Testis (tissue), 2 donors: ENCODE data around the gene HAPSTR1.

Source experiments
- POLR2A ChIP-seq: fragments of 450-650 bp; IDR thresholded peaks from one replicate; pipeline ENCODE4 v1.6.1; 2017; ENCODE audit warnings: antibody characterized with exemption, mild to moderate bottlenecking, moderate library complexity
- TF ChIP-seq, protein P1 (sequence below), 3 experiments: fragments of 450-650 bp in 2 of 3; fragments of 200-600 bp in 1 of 3; sonication (generic) in 1 of 3; IDR thresholded peaks; one replicate each; pipeline ENCODE4 v1.5.1; 2016 to 2019; ENCODE audit warnings: antibody characterized with exemption in 3 of 3, mild to moderate bottlenecking in 2 of 3, moderate library complexity in 1 of 3

DNA sequence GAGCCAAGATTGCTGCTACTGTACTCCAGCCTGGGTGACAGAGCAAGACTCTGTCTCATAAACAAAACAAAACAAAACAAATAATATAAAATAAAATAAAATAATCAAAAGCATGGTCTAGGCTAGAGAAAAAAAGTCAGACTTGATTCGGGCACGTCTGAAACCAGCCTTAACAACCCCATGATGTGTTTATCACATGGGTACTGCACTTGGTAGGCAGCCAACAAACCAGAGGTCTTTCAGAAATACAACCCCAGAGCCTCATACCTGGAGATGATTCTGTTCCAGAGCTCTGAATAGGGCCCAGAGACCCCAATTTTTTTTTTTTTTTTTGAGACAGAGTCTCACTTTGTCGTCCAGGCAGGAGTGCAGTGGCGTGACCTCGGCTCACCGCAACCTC lies 9.6 kb upstream of the HAPSTR1 start:
- TF ChIP-seq, protein P1, sequence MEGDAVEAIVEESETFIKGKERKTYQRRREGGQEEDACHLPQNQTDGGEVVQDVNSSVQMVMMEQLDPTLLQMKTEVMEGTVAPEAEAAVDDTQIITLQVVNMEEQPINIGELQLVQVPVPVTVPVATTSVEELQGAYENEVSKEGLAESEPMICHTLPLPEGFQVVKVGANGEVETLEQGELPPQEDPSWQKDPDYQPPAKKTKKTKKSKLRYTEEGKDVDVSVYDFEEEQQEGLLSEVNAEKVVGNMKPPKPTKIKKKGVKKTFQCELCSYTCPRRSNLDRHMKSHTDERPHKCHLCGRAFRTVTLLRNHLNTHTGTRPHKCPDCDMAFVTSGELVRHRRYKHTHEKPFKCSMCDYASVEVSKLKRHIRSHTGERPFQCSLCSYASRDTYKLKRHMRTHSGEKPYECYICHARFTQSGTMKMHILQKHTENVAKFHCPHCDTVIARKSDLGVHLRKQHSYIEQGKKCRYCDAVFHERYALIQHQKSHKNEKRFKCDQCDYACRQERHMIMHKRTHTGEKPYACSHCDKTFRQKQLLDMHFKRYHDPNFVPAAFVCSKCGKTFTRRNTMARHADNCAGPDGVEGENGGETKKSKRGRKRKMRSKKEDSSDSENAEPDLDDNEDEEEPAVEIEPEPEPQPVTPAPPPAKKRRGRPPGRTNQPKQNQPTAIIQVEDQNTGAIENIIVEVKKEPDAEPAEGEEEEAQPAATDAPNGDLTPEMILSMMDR (IDR thresholded peaks at IDR 0.05), result no peak
- no peak for TF ChIP-seq POLR2A
